A549 (cell line): ENCODE data around the gene HTT-AS. TPM values are rescaled to one million over a fixed set of nuclear protein-coding genes. Genes with fewer than 3 reads are reported as not detected.

ENCODE experiments used
- ATAC-seq, 2 experiments: fragments of 200-7000 bp in 1 of 2; fragments of >200 bp in 1 of 2; cut with Nextera tagmentation in 1 of 2; cut with Tn5 transposase in 1 of 2; 3 replicates each; pipeline versions ENCODE4 v1.8.0 to v1.9.1; 2018 to 2020; ENCODE audit warnings: mild to moderate bottlenecking in 1 of 2, moderate library complexity in 1 of 2
- CTCF ChIA-PET: fragments of 300-600 bp; sonication (Branson Sonifier 250); formaldehyde crosslinking; extraction: SDS; loops from one replicate; lab custom pipeline; 2021; ENCODE audit warnings: antibody characterized with exemption, inconsistent platforms; lab: Yijun Ruan, JAX
- POLR2A ChIA-PET: fragments of 350-600 bp; formaldehyde crosslinking; extraction: SDS; loops from one replicate; lab custom pipeline; 2021; ENCODE audit warnings: antibody characterized with exemption, inconsistent platforms; lab: Yijun Ruan, JAX
- DNase-seq, 2 experiments: peaks; one replicate each; pipeline versions ENCODE4 v3.0.0 to v3.0.0-alpha.2; 2011 to 2016; ENCODE audit warnings: low read depth in 1 of 2, low spot score in 1 of 2
- FAIRE-seq: peaks from 2 replicates; lab custom pipeline; 2011; peaks lifted over from hg19 to GRCh38; lab: Jason Lieb, UNC
- H3K27ac ChIP-seq, 2 experiments: fragments of >200 bp; sonication (Bioruptor Twin); formaldehyde crosslinking; 3 replicates each; pipeline ENCODE4 v1.5.1; 2016 to 2017
- H3K4me1 ChIP-seq: fragments of >200 bp; sonication (Bioruptor Twin); formaldehyde crosslinking; 3 replicates; pipeline ENCODE4 v1.6.1; 2016
- H3K4me2 ChIP-seq: fragments of >200 bp; sonication (Bioruptor Twin); formaldehyde crosslinking; 3 replicates; pipeline ENCODE4 v1.6.1; 2016
- H3K4me3 ChIP-seq: fragments of >200 bp; sonication (Bioruptor Twin); formaldehyde crosslinking; 3 replicates; pipeline ENCODE4 v1.5.1; 2016
- H3K9me3 ChIP-seq: fragments of >200 bp; sonication (Bioruptor Twin); formaldehyde crosslinking; 3 replicates; pipeline ENCODE4 v1.6.1; 2016
- CBX8 ChIP-seq: fragments of 200-600 bp; sonication (generic); IDR thresholded peaks from 2 replicates; pipeline ENCODE4 v1.6.1; 2016
- CEBPB ChIP-seq, 2 experiments: fragments of >200 bp in 1 of 2; sonication (Bioruptor Twin) in 1 of 2; formaldehyde crosslinking in 1 of 2; IDR thresholded peaks; 2 replicates each; pipeline ENCODE4 v1.6.1; 2012 to 2016
- CHD4 ChIP-seq: fragments of 200-600 bp; sonication (generic); IDR thresholded peaks from 2 replicates; pipeline ENCODE4 v1.6.1; 2016; ENCODE audit warnings: antibody characterized with exemption, mild to moderate bottlenecking, borderline replicate concordance
- CTCF ChIP-seq: fragments of >200 bp; sonication (Bioruptor Twin); formaldehyde crosslinking; IDR thresholded peaks from 3 replicates; pipeline ENCODE4 v1.5.1; 2016
- EHF ChIP-seq: fragments of 250-450 bp; sonication (Bioruptor Pico); IDR thresholded peaks from 2 replicates; pipeline ENCODE4 v1.5.0; 2020; ENCODE audit warnings: mild to moderate bottlenecking
- ELK1 ChIP-seq: fragments of 150-350 bp; IDR thresholded peaks from 2 replicates; pipeline ENCODE4 v1.6.1; 2014; ENCODE audit warnings: low read depth, mild to moderate bottlenecking, low read length
- ESRRA ChIP-seq: fragments of 150-350 bp; IDR thresholded peaks from 2 replicates; pipeline ENCODE4 v1.6.1; 2014; ENCODE audit warnings: mild to moderate bottlenecking, low read length, borderline replicate concordance
- HEYL ChIP-seq: fragments of 250-450 bp; sonication (Bioruptor Pico); IDR thresholded peaks from 2 replicates; pipeline ENCODE4 v1.8.0; 2021; ENCODE audit warnings: mild to moderate bottlenecking, moderate library complexity
- PBX3 ChIP-seq: IDR thresholded peaks from 2 replicates; pipeline ENCODE4 v1.6.1; 2012
- PHF8 ChIP-seq: fragments of 200-600 bp; sonication (generic); IDR thresholded peaks from 2 replicates; pipeline ENCODE4 v1.6.1; 2016; ENCODE audit warnings: low read depth, mild to moderate bottlenecking, antibody characterized with exemption, moderate library complexity, borderline replicate concordance
- POLR2AphosphoS2 ChIP-seq: conservative IDR thresholded peaks from 2 replicates; pipeline ENCODE4 v1.6.1; 2012; ENCODE audit warnings: low read length, improper control_type of control experiment, inconsistent platforms
- RAD21 ChIP-seq, 2 experiments: fragments of >200 bp in 1 of 2; sonication (Bioruptor Twin) in 1 of 2; formaldehyde crosslinking in 1 of 2; IDR thresholded peaks in 1 of 2; conservative IDR thresholded peaks in 1 of 2; 2 replicates in 1 of 2; 3 replicates in 1 of 2; pipeline ENCODE4 v1.6.1; 2012 to 2018; ENCODE audit warnings: inconsistent platforms in 1 of 2
- RFX5 ChIP-seq: fragments of 450-650 bp; IDR thresholded peaks from 2 replicates; pipeline ENCODE4 v1.7.1; 2014; ENCODE audit warnings: antibody characterized with exemption, mild to moderate bottlenecking, moderate library complexity
- SREBF2 ChIP-seq: fragments of 450-650 bp; IDR thresholded peaks from 2 replicates; pipeline ENCODE4 v1.6.1; 2014; ENCODE audit warnings: mild to moderate bottlenecking, moderate library complexity
- TFCP2L1 ChIP-seq: fragments of 250-450 bp; sonication (Bioruptor Pico); IDR thresholded peaks from 2 replicates; pipeline ENCODE4 v1.5.0; 2021; ENCODE audit warnings: mild to moderate bottlenecking
- TP53 ChIP-seq: fragments of 250-450 bp; sonication (Bioruptor Pico); IDR thresholded peaks from 2 replicates; pipeline ENCODE4 v1.5.0; 2021; ENCODE audit warnings: mild to moderate bottlenecking, moderate library complexity
- ZSCAN20 ChIP-seq: fragments of 250-450 bp; sonication (Bioruptor Pico); IDR thresholded peaks from 2 replicates; pipeline ENCODE4 v1.8.0; 2022; ENCODE audit warnings: mild to moderate bottlenecking, moderate library complexity
- WGBS: methylation state at CpG from one replicate; pipeline ENCODE4 v1.1.6; 2017; ENCODE audit errors: missing lambda C conversion rate; 5-methylcytosine and 5-hydroxymethylcytosine counted together
- polyA plus RNA-seq, 4 experiments: library from polyadenylated mRNA; depleted of rRNA in 3 of 4; stranded (reverse); fragments of >200 nt; fragmentation: RNase III in 1 of 4; extraction: RNeasy Plus Mini Kit Qiagen cat#74134 plus additional on column Dnase treatment in 1 of 4; gene quantifications; 2 replicates in 3 of 4; 3 replicates in 1 of 4; pipeline ENCODE4 v1.2.3, GENCODE V29; 2011 to 2017

Gene HTT-AS
- polyA plus RNA-seq, 2 of the 4 experiments (the other 2 are of a cell fraction), result not detected

GRCh38 chr4:3019145-3019846 is 55.0 kb downstream of the HTT-AS start (continued):
- no peak for TF ChIP-seq CEBPB (IDR thresholded peaks at IDR 0.05)
- TF ChIP-seq CTCF, result no peak
- TF ChIP-seq TFCP2L1 (CRISPR knock-in tag), result no peak
- no peak for TF ChIP-seq EHF (CRISPR knock-in tag)
- TF ChIP-seq POLR2AphosphoS2, result no peak
- TF ChIP-seq CHD4, result no peak
- no peak for TF ChIP-seq RFX5
- TF ChIP-seq ZSCAN20 (CRISPR knock-in tag), result no peak
- no peak for TF ChIP-seq HEYL (CRISPR knock-in tag)
- no peak for TF ChIP-seq ESRRA

GRCh38 chr4:3017504-3017903 is 56.8 kb downstream of the HTT-AS start:
- DNase-seq (no peak), ATAC-seq (no peak), FAIRE-seq (no peak)
- 52% methylated on average over 4 of the region's 4 CpGs for WGBS
- Histone ChIP-seq H3K9me3 (no peaks in the 10 kb centered on the region), H3K4me1 (no peaks in the 10 kb centered on the region), H3K4me3 (no peak overlapping the region), H3K4me2 (no peak overlapping the region), H3K27ac (no peak overlapping the region)
- ChIA-PET POLR2A (no interaction called here), CTCF (interaction anchor here (1.2 to 1.6 kb wide), 2 partner anchors 8 to 18 kb away, joined by 3 to 5 read pairs; no protein-coding TSS in a partner anchor)
- TF ChIP-seq SREBF2 (no peak), CBX8 (no peak), ZSCAN20 (CRISPR knock-in tag) (no peak), PHF8 (no peak), EHF (CRISPR knock-in tag) (no peak), RAD21 (conservative IDR thresholded peaks at IDR 0.05 in 1 of 2, IDR thresholded peaks at IDR 0.05 in 1 of 2) (no peak), PBX3 (no peak), TP53 (no peak), ELK1 (no peak)

- POLR2A ChIA-PET, result no interaction called here
- 60% methylated on average over 4 of the region's 4 CpGs for WGBS
- Histone ChIP-seq H3K27ac (no peak overlapping the region), H3K4me1 (no peaks in the 10 kb centered on the region), H3K4me2 (no peak overlapping the region), H3K4me3 (no peak overlapping the region), H3K9me3 (no peaks in the 10 kb centered on the region)
- TF ChIP-seq POLR2AphosphoS2, result no peak
- CTCF ChIA-PET, result interaction anchor here (1.6 kb wide), 1 partner anchor 8 kb away, joined by 5 read pairs; no protein-coding TSS in a partner anchor
- ATAC-seq, result no peak
- no peak for FAIRE-seq
- no peak for DNase-seq
Observed at GRCh38 chr4:3016961-3017360, 57.4 kb downstream of the HTT-AS start.
